GM20431 (cell line): ENCODE results near the gene CTNNA1.
"Not testable (repeated sequence)": the region's sequence is repeated elsewhere in the genome, so short reads cannot be mapped to it uniquely, and the experiment has no call there.

ENCODE experiments used
- in situ Hi-C: fragments of 300-500 bp; cut with MseI, MboI; formaldehyde crosslinking; loops from one replicate; pipeline ENCODE4 v1.15.0; 2020; ENCODE audit warnings: low sequenced_read_pairs; ENCODE audit not compliant: unreplicated experiment

The CTNNA1 gene

GRCh38 chr5:138722544-138723177 is 30.6 kb upstream of the CTNNA1 start:
- in situ Hi-C loops: no loop called here

GRCh38 chr5:138724470-138725146 is 28.6 kb upstream of the CTNNA1 start:
- in situ Hi-C loops: no loop called here

GRCh38 chr5:138725153-138725817 is 27.9 kb upstream of the CTNNA1 start:
- in situ Hi-C loops: no loop called here

GRCh38 chr5:138725818-138726416 is 27.3 kb upstream of the CTNNA1 start:
- in situ Hi-C loops: no loop called here

GRCh38 chr5:138726848-138727247 is 26.4 kb upstream of the CTNNA1 start:
- in situ Hi-C loops: no loop called here

GRCh38 chr5:138730496-138730895 is 22.7 kb upstream of the CTNNA1 start:
- in situ Hi-C loops: not testable (repeated sequence)

GRCh38 chr5:138732466-138732865 is 20.8 kb upstream of the CTNNA1 start:
- in situ Hi-C loops: no loop called here

- in situ Hi-C loops: no loop called here
Observed at GRCh38 chr5:138732933-138733332, 20.3 kb upstream of the CTNNA1 start.

- in situ Hi-C loops: no loop called here
Observed at GRCh38 chr5:138733509-138733908, 19.7 kb upstream of the CTNNA1 start.

GRCh38 chr5:138736293-138736692 is 16.9 kb upstream of the CTNNA1 start:
- in situ Hi-C loops: no loop called here

- in situ Hi-C loops: no loop called here
Observed at GRCh38 chr5:138737494-138738265, 15.5 kb upstream of the CTNNA1 start.

GRCh38 chr5:138738399-138738798 is 14.8 kb upstream of the CTNNA1 start:
- in situ Hi-C loops: no loop called here

- in situ Hi-C loops: no loop called here
Observed at GRCh38 chr5:138739938-138740337, 13.3 kb upstream of the CTNNA1 start.

GRCh38 chr5:138743484-138743883 is 9.7 kb upstream of the CTNNA1 start:
- in situ Hi-C loops: no loop called here

- in situ Hi-C loops: no loop called here
Observed at GRCh38 chr5:138745268-138745667, 8.0 kb upstream of the CTNNA1 start.

GRCh38 chr5:138748630-138749081 is 4.6 kb upstream of the CTNNA1 start:
- in situ Hi-C loops: no loop called here

GRCh38 chr5:138751344-138751743 is 1.9 kb upstream of the CTNNA1 start:
- in situ Hi-C loops: not testable (repeated sequence)

- in situ Hi-C loops: no loop called here
Observed at GRCh38 chr5:138752341-138752950, 779 bp upstream of the CTNNA1 start.

- in situ Hi-C loops: no loop called here
Observed at GRCh38 chr5:138753794-138754698, 821 bp downstream of the CTNNA1 start.
